ENCODE measurements around the gene MDK.

The MDK gene

DNA sequence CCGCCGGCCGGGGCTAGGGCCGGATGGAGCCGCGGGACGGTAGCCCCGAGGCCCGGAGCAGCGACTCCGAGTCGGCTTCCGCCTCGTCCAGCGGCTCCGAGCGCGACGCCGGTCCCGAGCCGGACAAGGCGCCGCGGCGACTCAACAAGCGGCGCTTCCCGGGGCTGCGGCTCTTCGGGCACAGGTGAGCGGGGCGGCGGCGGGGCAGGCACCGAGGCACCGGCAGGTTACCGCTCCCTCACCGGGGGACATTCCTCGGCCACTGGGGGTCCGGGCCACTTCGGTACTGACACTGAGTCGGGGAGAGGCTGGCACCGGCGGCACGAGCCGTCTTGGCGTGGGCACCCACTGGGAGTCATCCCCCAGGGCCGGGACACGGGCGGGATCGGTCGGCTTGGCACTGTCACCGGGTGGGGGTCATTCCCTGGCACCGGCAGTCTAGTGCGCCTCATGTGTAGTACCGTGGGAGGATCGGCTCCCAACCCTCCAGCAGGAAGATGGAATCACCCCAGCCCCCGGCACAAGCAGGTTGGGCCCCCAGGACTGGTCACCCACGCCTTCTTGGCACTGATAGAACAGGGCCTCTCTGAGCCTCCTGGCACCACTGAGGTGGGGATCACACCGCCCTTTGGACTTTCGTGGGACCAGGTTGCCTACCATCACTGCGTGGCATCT, 33.7 kb upstream of the MDK start:
- DNase-seq (ENCODE audit: low spot score): no peak

DNA sequence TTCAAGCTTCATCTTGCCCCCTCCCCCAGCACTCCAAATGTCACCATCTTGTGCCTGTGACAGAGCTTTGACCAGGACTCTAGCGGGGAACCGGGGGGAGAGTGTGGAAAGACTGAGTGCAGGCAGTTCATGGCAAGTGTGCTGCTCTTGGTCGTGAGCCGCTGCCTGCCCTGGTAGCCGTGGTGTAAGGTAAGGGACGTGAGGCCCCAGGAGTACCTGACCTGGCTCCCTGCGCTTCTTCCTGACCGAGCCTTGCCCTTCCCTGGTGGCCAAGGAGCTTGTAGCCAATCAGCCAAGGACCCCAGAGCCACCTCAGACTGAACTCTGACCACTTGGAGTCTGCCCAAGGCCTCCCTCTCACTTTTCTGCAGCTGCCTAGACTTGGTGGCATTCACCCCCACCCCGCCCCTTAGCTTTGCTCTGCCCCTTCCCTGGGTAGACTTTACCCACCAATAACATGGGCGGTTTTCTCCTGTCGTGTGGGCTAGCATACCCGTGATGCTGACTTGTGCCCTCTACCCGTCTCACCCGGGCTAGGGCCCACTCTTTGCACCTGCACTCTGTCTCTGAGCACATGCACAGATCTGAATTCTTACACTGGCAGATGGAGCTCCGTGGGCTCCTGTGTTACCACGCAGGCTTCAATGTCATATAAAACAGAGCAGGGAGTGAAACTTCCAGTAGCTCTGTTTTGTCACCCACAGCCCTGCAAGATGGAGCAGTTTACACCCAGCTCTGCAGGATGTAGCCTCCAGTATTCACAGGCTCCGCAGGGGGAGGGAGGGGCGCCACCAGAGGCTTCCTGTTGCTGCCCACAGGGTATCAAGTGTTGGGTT, 32.7 kb upstream of the MDK start:
- DNase-seq (ENCODE audit: low spot score): peak; percentile 62

DNA sequence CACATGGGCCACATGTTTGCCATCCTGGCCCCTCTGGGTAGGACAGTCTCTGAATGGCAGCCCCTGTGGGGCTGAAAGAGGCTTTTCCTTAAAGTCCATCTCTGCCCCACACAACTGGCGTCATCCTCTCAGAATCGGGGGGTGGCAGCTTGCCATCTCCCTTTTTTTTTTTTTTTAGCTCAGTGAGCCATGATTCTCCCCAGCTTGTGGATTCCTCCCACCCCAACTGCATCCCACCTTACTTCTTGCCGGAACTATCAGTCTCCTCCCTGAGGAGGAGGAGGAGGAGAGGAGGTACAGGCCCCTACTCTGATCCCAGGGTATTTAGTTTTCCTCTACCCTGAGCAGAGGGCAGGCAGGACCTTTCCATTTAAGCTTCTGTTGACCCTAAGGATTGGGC, 30.8 kb upstream of the MDK start:
- no peak for DNase-seq (ENCODE audit: low spot score)

DNA sequence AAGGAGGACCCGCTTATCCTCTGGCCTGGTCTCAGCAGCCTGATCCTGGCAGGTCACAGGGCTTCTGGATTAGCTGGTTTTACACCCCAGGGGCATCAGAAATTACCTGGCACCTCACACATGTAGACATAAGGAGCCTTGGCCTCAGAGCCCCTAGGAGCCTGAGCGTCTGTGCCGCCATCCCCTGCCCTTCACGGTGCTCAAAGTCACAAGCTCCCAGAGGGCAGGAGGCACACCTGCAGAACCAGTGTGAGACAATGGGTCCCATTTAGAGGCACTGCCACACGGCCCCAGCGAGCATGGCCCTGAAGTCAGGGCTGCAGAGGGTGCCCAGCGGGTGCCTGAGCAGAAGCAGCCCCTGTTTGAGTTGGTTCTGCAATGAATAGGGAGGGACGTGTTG, 30.3 kb upstream of the MDK start:
- no peak for DNase-seq (ENCODE audit: low spot score)

DNA sequence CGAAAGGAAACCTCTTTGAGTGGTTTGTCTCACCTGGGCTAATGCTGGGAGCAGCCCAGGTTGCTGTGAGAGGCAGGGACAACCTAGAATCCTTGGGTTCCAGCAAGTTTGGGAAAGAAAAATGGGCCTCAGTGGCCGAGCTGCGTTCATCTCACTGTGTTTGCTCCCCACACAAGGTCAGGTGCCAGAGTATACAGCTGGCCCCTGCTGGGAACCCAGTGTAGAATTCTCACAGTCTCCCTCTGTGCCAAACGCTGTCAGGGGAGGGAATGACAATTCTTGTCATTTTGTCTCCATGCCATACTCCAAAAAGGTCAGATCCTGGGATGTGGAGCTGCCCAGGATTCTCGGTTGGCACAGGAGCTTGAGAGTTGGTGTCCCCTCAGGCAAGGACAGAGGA, 29.9 kb upstream of the MDK start:
- DNase-seq (ENCODE audit: low spot score): no peak

DNA sequence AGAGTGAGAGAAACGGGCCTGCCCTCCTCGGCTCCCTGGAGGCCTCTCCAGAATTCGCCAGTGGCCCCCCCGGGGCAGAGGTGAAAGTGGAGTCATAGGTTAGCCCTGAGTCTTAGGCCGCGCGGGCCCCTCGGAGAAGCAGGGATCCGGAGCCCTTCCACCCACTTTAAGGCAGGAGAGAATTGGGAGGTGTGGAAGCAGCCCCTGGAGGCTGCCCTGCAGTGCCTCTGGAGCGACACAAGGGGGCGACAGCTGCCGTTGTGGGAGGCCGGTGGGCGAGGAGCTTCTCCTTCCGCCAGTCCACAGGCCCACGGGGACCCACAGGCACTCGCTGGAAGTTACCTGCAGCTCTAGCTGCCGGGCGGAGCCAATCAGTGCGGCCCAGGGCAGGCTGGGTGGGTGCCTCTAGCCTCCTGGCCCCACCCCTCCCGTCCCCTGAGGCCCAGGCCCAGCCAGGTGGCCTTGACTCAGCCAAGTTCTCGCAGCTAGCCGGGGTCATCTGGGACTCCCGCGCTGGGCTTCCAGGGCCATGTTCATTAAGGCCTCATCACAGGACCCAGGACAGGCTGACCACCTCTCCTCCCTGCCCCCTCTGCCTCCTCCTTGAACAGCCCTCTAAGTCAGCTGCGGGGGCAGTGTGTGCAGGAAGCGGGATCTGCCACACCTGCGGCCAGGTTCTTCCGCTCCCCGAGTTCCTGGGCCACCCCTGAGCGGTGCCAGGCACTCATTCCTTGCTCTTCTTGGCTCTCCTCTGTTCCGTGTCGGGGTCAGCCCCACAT, 29.2 kb upstream of the MDK start:
- DNase-seq (ENCODE audit: low spot score): peak; percentile 85

DNA sequence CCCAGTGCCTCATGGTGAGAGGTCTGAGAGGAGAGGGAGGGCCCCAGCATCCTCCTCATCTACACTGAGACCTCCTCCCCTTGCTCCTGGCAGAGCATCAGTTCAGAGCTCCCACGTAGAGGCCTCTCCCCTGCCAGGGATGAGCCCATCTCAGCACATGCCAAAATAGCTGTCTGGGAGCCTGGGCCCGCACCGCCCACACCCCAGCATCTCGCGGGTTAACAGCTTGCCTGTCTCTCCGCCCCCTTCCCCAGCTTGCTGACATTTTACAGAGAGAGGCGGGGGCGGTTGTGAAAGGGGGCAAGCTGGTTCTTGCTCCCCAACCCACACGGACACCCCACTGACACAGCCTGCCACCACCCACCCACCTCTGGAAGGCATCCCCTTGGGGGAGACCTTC, 27.8 kb upstream of the MDK start:
- no peak for DNase-seq (ENCODE audit: low spot score)

DNA sequence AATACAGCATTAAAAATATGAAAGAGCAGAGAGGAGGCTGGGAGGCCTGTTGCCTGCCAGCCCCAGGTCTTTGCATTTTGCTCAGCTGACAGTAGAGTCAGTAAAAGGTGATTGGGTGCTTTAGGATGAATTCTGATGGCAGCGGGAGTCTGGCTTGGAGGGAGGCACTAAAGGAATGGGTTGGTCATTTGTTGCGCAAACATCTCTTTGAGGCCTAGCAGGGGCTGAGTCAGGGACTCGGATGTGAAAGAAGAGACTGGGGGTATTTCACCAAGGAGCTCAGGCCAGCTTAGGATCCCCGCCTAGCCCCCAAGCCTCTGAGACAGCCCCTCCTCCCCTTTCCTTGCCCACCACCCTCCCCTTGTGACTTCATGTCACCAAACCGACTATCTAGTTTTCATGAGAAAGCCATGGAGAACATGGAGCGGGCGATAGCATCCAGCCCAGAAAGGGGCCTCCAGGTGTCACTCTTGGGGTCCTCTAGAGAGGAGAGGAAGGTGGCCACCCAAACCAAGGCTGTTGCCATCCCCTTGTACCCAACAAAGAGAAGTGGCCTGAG, 24.5 kb upstream of the MDK start:
- no peak for DNase-seq (ENCODE audit: low spot score)

DNA sequence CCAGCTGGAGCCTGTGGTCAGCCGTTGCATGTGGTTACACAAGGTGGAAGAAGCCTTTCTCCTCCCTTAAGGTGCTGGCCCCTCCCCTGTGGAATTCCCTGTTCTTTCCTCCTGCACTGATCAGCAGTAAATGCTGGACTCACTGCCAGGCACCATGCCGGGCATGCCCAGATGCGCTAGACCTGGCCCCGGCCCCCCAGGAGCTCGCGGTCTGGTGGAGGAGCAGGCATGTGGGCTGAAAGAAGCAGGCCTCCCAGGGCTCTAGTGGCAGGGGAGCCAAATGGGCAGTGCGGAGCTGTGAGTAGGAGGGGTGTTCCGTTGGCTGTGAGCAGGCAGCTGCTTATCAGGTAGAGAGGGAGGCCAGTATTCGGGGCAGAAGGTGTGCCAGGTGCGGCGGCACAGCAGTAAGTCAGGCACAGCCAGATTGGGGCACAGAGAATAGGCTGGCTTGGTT, 24.0 kb upstream of the MDK start:
- no peak for DNase-seq (ENCODE audit: low spot score)

DNA sequence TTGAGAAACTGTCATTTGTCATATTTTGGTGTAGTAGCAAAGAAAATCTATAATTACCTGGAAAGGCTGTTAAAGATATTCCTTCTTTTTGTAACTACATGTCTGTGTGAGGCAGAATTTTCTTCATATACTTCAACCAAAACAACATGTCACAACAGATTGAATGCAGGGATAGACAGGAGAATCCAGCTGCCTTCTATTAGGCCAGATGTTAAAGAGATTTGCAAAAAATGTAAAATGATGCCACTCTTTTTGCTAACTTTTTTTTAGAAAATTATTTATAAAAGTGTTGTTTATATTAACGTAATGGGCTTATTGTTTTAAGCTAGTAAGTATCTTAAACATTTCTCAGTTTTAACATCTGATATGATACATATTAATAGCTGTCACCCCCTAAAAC, 21.5 kb upstream of the MDK start:
- no peak for DNase-seq (ENCODE audit: low spot score)

DNA sequence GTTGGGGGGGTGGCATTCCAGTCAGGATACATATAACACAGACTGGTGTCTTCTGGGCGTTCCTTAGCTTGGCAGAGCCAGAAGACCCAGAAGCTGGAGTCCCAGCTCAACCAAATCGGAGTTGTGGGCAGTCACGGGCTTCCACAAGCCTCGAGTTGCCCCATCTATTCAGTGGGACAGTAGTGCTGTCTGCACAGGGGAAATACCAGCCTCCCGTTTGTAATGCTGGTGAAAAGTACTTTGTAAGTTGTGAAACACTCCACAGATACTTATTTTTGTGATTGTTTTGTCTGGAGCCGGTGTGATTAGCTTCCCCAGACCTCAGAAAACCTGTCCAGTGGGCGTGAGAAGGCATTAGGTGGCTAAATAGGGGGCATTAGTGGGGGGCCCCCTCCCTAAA, 20.6 kb upstream of the MDK start:
- DNase-seq (ENCODE audit: low spot score): no peak

DNA sequence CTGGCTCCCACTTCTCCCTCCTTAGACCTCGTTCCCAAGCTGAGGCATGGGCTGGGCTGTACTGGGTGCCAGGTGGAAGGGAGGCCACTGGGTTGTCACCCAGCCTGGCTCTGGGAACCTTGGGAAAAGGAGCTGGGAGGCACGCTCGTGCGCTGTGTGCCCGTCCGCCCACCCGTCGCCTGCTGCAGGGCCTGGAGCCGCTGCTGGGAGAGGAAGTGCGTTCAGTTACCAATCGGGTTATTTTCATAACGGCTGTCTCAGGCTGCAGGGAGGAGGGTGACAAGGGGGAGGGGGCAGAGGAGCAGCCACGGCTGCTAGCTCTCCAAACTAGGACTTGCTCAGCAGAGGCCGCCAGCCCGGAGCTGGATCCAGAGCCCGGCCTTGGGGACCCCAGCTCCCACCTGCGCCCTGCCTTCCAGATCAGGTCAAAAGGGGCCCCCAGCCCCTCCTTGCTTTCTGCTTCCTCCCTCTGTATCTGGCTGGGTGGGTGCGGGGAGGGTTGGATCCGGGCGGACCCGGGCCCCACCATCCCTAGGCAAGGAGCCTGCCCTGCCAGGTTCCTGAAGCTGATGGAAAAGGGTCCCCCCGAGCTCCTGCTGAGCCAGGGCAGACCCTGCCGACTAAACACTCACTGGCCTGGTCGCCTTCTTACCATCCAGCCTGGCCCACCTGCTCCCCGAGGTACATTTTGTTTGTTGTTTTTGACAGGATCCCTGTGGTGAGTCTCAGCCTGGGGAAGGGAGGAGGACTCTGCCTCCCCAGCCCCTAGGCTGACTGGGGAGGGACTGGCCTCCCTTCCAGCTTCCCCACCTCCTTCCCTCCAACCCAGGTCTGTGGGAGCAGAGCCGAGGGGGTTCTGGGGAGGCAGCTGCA, 19.9 kb upstream of the MDK start:
- peak; percentile 59 for DNase-seq (ENCODE audit: low spot score)

DNA sequence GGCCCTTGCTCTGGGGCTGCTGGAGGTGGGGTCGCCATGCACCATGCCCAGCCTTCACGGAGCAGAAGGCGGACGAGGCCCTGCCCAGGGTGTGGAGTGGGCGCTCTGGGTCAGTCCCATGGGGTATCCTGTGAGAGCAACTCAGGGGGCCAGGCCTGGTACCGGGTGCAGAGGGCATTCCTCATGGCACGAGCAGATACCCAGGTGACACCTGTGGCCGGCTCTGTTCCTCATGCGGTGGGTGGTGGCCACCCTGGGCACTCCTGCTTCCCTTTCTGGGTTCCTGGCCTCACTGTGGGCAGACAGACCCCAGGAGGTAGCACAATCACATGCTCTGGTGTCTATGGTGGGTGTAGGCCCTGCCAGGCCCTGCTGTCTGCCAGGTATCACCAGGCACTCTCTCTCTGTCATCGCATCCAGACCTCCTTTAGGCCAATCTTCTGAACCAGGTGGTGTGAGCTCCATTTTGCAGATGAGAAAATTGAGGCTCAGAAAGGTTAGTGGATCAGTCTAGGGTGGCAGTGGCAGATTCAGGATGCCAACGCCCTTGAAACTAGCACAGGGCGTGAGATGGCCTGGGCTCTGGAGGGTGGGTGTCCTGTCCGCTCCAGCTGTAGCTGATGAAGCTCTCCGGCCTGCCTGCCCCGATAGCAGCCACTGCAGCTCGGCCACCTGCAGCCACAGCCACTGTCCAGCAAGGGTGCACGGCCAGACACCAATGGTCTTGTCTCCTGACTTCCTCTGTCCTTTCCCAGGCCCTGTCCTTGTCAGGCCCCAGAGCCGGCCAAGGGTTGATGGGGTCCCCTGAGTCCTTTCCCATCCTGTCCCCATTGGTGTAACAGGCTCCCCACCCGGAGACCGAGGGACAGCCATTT, 19.1 kb upstream of the MDK start:
- DNase-seq (ENCODE audit: low spot score): no peak

DNA sequence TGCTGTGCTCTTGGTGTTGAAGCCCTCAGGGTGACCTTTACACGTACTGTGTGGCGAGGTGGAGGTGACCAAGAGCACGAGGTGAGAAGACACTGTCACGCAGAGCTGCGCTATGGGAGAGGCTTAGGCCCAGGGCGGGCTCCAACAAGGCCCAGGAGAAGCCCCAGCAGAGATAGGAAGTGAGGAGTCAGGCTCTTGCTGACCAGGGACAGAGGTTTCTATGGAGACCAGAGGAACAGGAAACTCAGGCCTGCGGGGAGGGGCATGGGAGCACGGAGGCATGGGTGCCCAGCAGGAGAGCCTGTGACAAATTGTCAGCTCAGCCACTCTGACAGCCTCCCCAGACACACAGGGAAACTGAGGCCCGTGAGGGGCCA, 18.4 kb upstream of the MDK start:
- DNase-seq (ENCODE audit: low spot score): no peak

DNA sequence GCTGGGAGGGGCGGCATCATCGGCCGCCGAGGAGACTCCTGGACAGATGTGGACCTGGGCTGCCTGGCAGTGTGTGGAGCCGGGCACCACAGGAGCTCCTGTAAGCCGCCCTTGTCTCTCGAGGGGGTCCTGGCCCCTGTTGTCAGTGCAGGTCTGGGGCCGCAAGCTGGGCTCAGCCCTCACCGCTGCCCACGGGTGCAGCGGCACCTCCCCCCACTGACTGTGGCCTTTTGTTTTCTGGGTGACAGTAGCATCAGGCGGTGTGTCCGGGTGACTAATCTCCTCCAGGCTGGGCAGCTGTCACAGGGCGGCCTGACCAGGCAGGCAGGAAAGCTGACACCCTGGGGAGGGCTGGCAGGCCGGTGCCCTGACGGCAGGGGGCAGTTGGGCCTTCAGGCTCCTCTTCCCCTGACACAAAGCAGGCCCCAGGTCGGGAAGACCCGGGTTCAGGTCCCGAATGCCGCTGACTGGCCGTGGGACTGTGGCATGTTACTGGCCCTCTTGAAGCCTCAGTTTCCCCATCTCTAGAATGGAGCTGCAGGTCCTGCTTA, 17.9 kb upstream of the MDK start:
- DNase-seq (ENCODE audit: low spot score): no peak

DNA sequence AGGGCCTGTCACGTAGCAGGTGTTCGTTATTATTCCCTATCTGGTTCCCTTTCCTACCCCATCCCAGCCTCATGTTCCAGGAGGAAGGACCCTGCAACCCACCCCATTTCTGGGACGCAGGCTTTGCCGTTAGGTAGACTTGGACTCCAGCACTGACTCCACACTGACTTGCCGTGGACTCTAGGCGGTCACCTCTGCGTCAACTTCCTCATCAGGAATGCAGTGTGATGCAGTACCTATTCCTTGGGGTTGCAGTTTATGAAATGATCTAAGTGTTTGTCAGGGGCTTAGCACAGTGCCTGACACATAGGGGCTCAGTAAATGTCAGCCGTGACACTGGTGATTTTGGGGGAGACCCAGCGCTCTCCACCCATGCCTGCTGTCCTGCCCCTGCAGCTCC, 17.4 kb upstream of the MDK start:
- no peak for DNase-seq (ENCODE audit: low spot score)

DNA sequence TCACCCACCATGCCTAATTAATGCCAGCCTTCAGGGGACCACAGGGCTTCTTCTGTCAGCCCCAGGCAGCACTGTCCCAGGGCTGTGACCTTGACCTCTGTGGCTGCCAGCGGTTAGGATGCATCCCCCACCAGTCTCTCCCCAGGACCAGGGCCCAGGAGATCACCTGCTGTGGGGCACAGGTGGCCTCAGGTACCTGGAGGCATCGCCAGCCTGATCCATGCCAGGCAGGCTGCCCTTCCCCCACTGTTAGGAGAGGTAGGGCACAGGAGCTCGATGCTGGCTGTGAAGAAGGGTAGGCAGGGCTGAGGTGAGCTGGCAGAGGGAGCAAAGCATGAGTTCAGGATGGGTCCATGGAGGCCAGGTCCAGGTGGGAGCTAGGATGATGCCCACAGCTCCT, 16.7 kb upstream of the MDK start:
- no peak for DNase-seq (ENCODE audit: low spot score)

DNA sequence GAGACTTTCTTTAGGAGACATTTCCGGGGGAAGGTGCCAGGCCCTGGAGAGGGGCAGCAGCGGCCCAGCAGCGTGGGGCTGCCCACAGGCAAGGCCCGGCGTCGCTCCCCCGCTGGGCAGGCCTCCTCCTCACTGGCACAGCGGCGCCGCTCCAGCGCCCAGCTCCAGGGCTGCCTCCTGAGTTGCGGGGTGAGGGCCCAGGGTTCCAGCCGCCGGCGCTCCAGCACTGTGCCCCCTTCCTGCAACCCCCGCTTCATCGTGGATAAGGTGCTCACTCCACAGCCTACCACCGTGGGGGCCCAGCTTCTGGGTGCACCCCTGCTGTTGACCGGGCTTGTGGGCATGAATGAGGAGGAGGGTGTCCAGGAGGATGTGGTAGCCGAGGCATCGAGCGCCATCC, 15.2 kb upstream of the MDK start:
- no peak for DNase-seq (ENCODE audit: low spot score)

DNA sequence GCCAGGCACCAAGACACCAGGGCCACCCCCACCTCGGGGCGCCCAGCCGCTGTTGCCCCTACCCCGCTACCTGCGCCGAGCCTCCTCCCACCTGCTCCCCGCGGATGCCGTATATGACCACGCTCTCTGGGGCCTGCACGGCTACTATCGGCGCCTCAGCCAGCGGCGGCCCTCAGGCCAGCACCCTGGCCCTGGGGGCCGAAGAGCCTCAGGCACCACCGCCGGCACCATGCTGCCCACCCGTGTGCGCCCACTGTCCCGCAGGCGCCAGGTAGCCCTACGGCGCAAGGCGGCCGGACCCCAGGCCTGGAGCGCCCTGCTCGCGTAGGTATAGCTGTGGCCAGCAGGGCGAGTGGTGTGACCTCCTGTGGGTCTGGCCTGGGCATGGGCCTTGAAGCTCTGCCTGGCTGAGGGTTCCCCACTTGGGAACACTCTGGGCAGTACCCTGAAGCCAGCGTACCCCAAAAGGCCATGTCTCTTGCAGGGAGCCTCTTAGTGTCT, 14.8 kb upstream of the MDK start:
- DNase-seq (ENCODE audit: low spot score): no peak

DNA sequence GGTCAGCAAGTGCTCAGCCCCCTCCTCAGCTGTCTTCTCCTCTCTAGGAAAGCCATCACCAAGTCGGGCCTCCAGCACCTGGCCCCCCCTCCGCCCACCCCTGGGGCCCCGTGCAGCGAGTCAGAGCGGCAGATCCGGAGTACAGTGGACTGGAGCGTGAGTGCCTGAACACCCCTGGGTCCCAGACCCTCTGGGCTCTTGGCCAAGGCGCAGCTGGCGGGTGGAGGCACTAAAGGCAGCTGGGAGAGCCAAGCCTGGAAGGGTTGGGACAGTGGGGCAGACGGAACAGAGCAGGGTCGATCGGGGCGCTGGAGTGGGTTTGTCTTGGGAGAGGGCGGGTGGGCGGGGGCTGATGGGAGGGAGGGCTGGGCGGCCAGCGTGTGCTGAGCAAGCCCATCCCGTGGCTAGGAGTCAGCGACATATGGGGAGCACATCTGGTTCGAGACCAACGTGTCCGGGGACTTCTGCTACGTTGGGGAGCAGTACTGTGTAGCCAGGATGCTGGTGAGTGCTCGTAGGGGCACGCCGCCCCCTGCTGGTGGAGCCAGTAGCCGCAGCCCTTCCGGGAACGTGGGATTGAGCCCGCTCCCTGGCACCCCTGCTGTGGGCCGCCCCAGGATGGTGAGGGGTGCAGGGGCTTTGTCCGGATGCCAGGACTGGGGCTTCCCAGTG, 14.1 kb upstream of the MDK start:
- peak; percentile 76 for DNase-seq (ENCODE audit: low spot score)
